ENCODE data around the gene PUS7L.

PUS7L gene

GRCh38 chr12:43805860-43806736, 47.5 kb upstream of the PUS7L start, which contains the start of gene TWF1:
Gene TWF1, minus strand, starts transcription at chr12:43806317. Its CDS starts 72 bp downstream, at chr12:43806245.
- TF ChIP-seq CTCF (IDR thresholded peaks at IDR 0.05; ENCODE audit: low read depth, low read length, poor library complexity, severe bottlenecking) (no peak), EZH2phosphoT487 (IDR thresholded peaks at IDR 0.05; ENCODE audit: borderline replicate concordance, low read length) (no peak)
- Histone ChIP-seq H3K9me2 (replicated peaks; ENCODE audit: control insufficient read depth, low read length) (no peaks in the 10 kb centered on the region), H3F3A (ENCODE audit: control insufficient read depth, insufficient read depth) (no peaks in the 10 kb centered on the region), H3K27ac (ENCODE audit: low read depth, low read length) (peak within 1 kb of the TSS; percentile 81), H3K4me3 (ENCODE audit: low read length) (peak within 1 kb of the TSS; percentile 74), H3K9me3 (ENCODE audit: control insufficient read depth, insufficient read depth, low read length) (no peaks in the 10 kb centered on the region), H4K20me1 (ENCODE audit: control insufficient read depth, insufficient read depth, low read depth, low read length) (no peaks in the 10 kb centered on the region), H3K4me1 (ENCODE audit: control insufficient read depth, low read length) (peaks cover 29% of the 10 kb centered on the region), H3K79me2 (ENCODE audit: control insufficient read depth, low read length) (peaks cover 50% of the 10 kb centered on the region), H3K36me3 (ENCODE audit: control insufficient read depth, low read length) (peaks cover 31% of the 10 kb centered on the region), H3K4me2 (ENCODE audit: low read length) (peak within 1 kb of the TSS; percentile 80), H3K27me3 (ENCODE audit: control insufficient read depth, low read length) (no peaks in the 10 kb centered on the region)

GRCh38 chr12:43805149-43805859, 46.7 kb upstream of the PUS7L start:
- Histone ChIP-seq H3K36me3 (ENCODE audit: control insufficient read depth, low read length) (peaks cover 39% of the 10 kb centered on the region), H3K9me3 (ENCODE audit: control insufficient read depth, insufficient read depth, low read length) (no peaks in the 10 kb centered on the region), H3K4me1 (ENCODE audit: control insufficient read depth, low read length) (peaks cover 29% of the 10 kb centered on the region), H4K20me1 (ENCODE audit: control insufficient read depth, insufficient read depth, low read depth, low read length) (no peaks in the 10 kb centered on the region), H3K4me2 (ENCODE audit: low read length) (peak overlapping the region; percentile 80), H3K27me3 (ENCODE audit: control insufficient read depth, low read length) (no peaks in the 10 kb centered on the region), H3K79me2 (ENCODE audit: control insufficient read depth, low read length) (peaks cover 50% of the 10 kb centered on the region), H3K4me3 (ENCODE audit: low read length) (peak overlapping the region; percentile 74), H3F3A (ENCODE audit: control insufficient read depth, insufficient read depth) (no peaks in the 10 kb centered on the region), H3K27ac (ENCODE audit: low read depth, low read length) (peak overlapping the region; percentile 81), H3K9me2 (replicated peaks; ENCODE audit: control insufficient read depth, low read length) (no peaks in the 10 kb centered on the region)
- TF ChIP-seq CTCF (IDR thresholded peaks at IDR 0.05; ENCODE audit: low read depth, low read length, poor library complexity, severe bottlenecking): no peak
- no peak for TF ChIP-seq EZH2phosphoT487 (IDR thresholded peaks at IDR 0.05; ENCODE audit: borderline replicate concordance, low read length)

GRCh38 chr12:43797561-43798217, 39.1 kb upstream of the PUS7L start:
- Histone ChIP-seq H3K27me3 (ENCODE audit: control insufficient read depth, low read length) (no peaks in the 10 kb centered on the region), H3K9me2 (replicated peaks; ENCODE audit: control insufficient read depth, low read length) (no peaks in the 10 kb centered on the region), H3K27ac (ENCODE audit: low read depth, low read length) (no peak overlapping the region), H4K20me1 (ENCODE audit: control insufficient read depth, insufficient read depth, low read depth, low read length) (no peaks in the 10 kb centered on the region), H3K79me2 (ENCODE audit: control insufficient read depth, low read length) (peaks cover 10% of the 10 kb centered on the region), H3K4me2 (ENCODE audit: low read length) (no peak overlapping the region), H3K36me3 (ENCODE audit: control insufficient read depth, low read length) (peaks cover 79% of the 10 kb centered on the region), H3K9me3 (ENCODE audit: control insufficient read depth, insufficient read depth, low read length) (no peaks in the 10 kb centered on the region), H3K4me1 (ENCODE audit: control insufficient read depth, low read length) (no peaks in the 10 kb centered on the region), H3F3A (ENCODE audit: control insufficient read depth, insufficient read depth) (0 out of 2 replicates have a peak, but pooled peaks cover 2% of the 10 kb centered on the region), H3K4me3 (ENCODE audit: low read length) (no peak overlapping the region)
- TF ChIP-seq EZH2phosphoT487 (IDR thresholded peaks at IDR 0.05; ENCODE audit: borderline replicate concordance, low read length) (no peak), CTCF (IDR thresholded peaks at IDR 0.05; ENCODE audit: low read depth, low read length, poor library complexity, severe bottlenecking) (no peak)
